HepG2 (cell line): ENCODE data around the gene DAPK1. TPM values are rescaled to one million over a fixed set of nuclear protein-coding genes. Genes with fewer than 3 reads are reported as not detected.

Source experiments
- CEBPG ChIP-seq: IDR thresholded peaks from 2 replicates; pipeline ENCODE4 v1.6.1; 2016
- EP300 ChIP-seq, 3 experiments: sonication (generic) in 1 of 3; formaldehyde crosslinking in 1 of 3; IDR thresholded peaks; 2 replicates each; pipeline versions ENCODE4 v1.5.1 to v1.6.1; 2011 to 2020; ENCODE audit warnings: low read depth in 2 of 3, low read length in 2 of 3, borderline replicate concordance in 1 of 3, improper control_type of control experiment in 1 of 3, mild to moderate bottlenecking in 1 of 3, missing genetic modification reagents in 1 of 3, moderate library complexity in 1 of 3
- FOXA1 ChIP-seq, 2 experiments: fragments of 450-650 bp in 1 of 2; sonication (generic) in 1 of 2; formaldehyde crosslinking in 1 of 2; IDR thresholded peaks; 2 replicates each; pipeline versions ENCODE4 v1.4.0 to v1.6.1; 2016 to 2020; ENCODE audit warnings: missing genetic modification reagents in 1 of 2
- GABPA ChIP-seq, 2 experiments: IDR thresholded peaks; 2 replicates each; pipeline ENCODE4 v1.6.1; 2011 to 2016; ENCODE audit warnings: low read depth in 2 of 2, low read length in 1 of 2, missing biosample characterization in 1 of 2, missing genetic modification characterization in 1 of 2
- HOXA3 ChIP-seq: sonication (generic); formaldehyde crosslinking; IDR thresholded peaks from 2 replicates; pipeline ENCODE4 v1.5.0; 2020; ENCODE audit warnings: missing genetic modification reagents
- IRF2 ChIP-seq: IDR thresholded peaks from 2 replicates; pipeline ENCODE4 v1.6.1; 2018; ENCODE audit warnings: missing genetic modification reagents, missing compliant biosample characterization
- KAT7 ChIP-seq: IDR thresholded peaks from 2 replicates; pipeline ENCODE4 v1.6.1; 2018; ENCODE audit warnings: borderline replicate concordance, missing compliant biosample characterization
- LCORL ChIP-seq, 2 experiments: fragments of 450-650 bp in 1 of 2; sonication (generic) in 1 of 2; formaldehyde crosslinking in 1 of 2; IDR thresholded peaks; 2 replicates each; pipeline versions ENCODE4 v1.5.0 to v1.6.1; 2017 to 2020; ENCODE audit warnings: antibody characterized with exemption in 1 of 2, missing genetic modification reagents in 1 of 2
- MIER3 ChIP-seq: IDR thresholded peaks from 2 replicates; pipeline ENCODE4 v1.6.1; 2016; ENCODE audit warnings: missing compliant biosample characterization, borderline replicate concordance
- NCOR1 ChIP-seq: fragments of 200-600 bp; sonication (generic); IDR thresholded peaks from 2 replicates; pipeline ENCODE4 v1.7.0; 2017; ENCODE audit warnings: antibody characterized with exemption, low read length, borderline replicate concordance
- NFYC ChIP-seq: IDR thresholded peaks from 2 replicates; pipeline ENCODE4 v1.6.1; 2016; ENCODE audit warnings: missing genetic modification reagents, missing compliant biosample characterization
- NR3C1 ChIP-seq: sonication (generic); formaldehyde crosslinking; IDR thresholded peaks from 2 replicates; pipeline ENCODE4 v1.4.0; 2020; ENCODE audit warnings: missing genetic modification reagents
- PHF5A ChIP-seq: IDR thresholded peaks from one replicate; pipeline ENCODE4 v1.6.1; 2018; ENCODE audit warnings: low read depth, missing genetic modification reagents; ENCODE audit not compliant: unreplicated experiment
- SMC3 ChIP-seq: IDR thresholded peaks from 2 replicates; pipeline ENCODE4 v1.6.1; 2011; ENCODE audit warnings: low read length, improper control_type of control experiment
- SP5 ChIP-seq: IDR thresholded peaks from 2 replicates; pipeline ENCODE4 v1.6.1; 2016; ENCODE audit warnings: low read depth, borderline replicate concordance
- SSRP1 ChIP-seq: IDR thresholded peaks from 2 replicates; pipeline ENCODE4 v1.6.1; 2016; ENCODE audit warnings: control low read depth
- TBX2 ChIP-seq: sonication (generic); formaldehyde crosslinking; IDR thresholded peaks from 2 replicates; pipeline ENCODE4 v1.5.0; 2020; ENCODE audit warnings: missing genetic modification reagents, mild to moderate bottlenecking, borderline replicate concordance
- TEAD3 ChIP-seq: optimal IDR thresholded peaks from 2 replicates; pipeline ENCODE3; 2016; ENCODE audit warnings: borderline replicate concordance
- ZNF570 ChIP-seq: sonication (generic); formaldehyde crosslinking; IDR thresholded peaks from 2 replicates; pipeline ENCODE4 v1.4.0; 2020; ENCODE audit warnings: mild to moderate bottlenecking, missing genetic modification reagents, borderline replicate concordance
- polyA plus RNA-seq, 8 experiments: library from polyadenylated mRNA; depleted of rRNA in 3 of 8; stranded (reverse) in 7 of 8; unstranded in 1 of 8; fragments of >200 nt; fragmentation: Illumina TruSeq in 4 of 8; extraction: Trizol in 4 of 8; gene quantifications; 2 replicates each; pipeline versions ENCODE4 v1.2.1 to v1.2.3, GENCODE V29; 2011 to 2016; ENCODE audit warnings: low read depth in 4 of 8, missing spikeins in 1 of 8, mixed read lengths in 1 of 8; ENCODE audit not compliant: insufficient read depth in 1 of 8
- total RNA-seq, 5 experiments: library from RNA; depleted of rRNA; stranded (reverse); fragments of >200 nt; fragmentation: Illumina TruSeq; extraction: Trizol; gene quantifications; 2 replicates each; pipeline ENCODE4 v1.2.3, GENCODE V29; 2016; ENCODE audit warnings: low read depth in 1 of 5
- TF ChIP-seq, protein P1 (sequence below): IDR thresholded peaks from 2 replicates; pipeline ENCODE4 v1.6.1; 2016
- TF ChIP-seq, protein P2 (sequence below): sonication (generic); formaldehyde crosslinking; IDR thresholded peaks from 2 replicates; pipeline ENCODE4 v1.4.0; 2020; ENCODE audit warnings: missing genetic modification reagents
- TF ChIP-seq, protein P3 (sequence below): sonication (generic); formaldehyde crosslinking; IDR thresholded peaks from 2 replicates; pipeline ENCODE4 v1.5.1; 2020; ENCODE audit warnings: mild to moderate bottlenecking, missing genetic modification reagents

The DAPK1 gene
- total and polyA plus RNA-seq, 2 of the 13 experiments (the other 11 are each of a cell fraction or from before 2014, with no cell fraction given): 35.7 to 35.9 TPM

DNA sequence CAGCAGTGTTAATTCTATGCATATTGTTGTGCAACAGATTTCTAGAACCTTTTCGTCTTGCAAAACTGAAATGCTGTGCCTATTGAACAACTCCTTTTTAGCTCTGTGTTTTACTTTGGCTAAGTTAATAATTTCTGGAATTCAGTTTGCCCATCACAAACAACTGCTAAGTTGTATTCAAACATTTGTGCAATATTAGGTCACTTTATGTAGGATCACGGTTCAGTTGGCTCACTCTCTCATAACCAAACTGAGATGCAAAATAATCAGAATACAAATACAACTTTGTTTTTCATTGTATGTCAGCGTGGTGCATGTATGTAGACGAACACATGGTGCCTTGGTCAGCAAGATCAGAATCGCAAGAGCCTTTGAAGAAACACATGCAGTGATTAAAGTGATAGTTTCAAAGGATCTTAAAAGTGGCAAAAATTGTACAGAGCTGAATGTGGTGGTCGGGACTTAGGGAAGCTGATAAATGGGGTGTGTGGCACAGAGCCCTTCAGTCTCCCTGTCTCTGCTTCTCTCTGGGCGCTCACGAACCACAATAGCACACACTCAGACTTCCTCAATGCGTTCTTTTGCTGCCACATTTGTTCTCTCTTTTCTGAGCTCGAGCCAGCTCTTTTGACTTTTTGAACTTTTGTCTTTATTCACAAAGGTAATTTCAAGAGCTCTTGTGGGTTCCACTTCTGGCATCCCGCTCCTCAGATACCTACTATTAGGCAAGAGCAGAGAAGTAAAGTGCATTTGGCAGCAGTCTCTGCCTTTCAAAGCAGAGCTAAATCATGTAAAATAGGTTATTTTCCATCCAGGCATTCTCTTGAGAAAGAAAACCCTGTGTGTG lies 115.8 kb downstream of the DAPK1 start (continued):
- TF ChIP-seq MIER3 (CRISPR knock-in tag) (peak; percentile 59; the same call in 1 of the 2 replicates), TEAD3 (CRISPR knock-in tag) (peak; percentile 59), GABPA (IDR thresholded peaks at IDR 0.05; ENCODE audit: low read depth, low read length) (no peak), GABPA (CRISPR knock-in tag; IDR thresholded peaks at IDR 0.05; ENCODE audit: low read depth) (0 out of 2 replicates have a peak, but pooled peaks have one; percentile 16), NR3C1 (no peak), ZNF570 (CRISPR knock-in tag) (no peak), SMC3 (peak; percentile 17; the same call in 1 of the 2 replicates), FOXA1 (IDR thresholded peaks at IDR 0.05) (no peak), FOXA1 (CRISPR knock-in tag; IDR thresholded peaks at IDR 0.05) (peak; percentile 54; the same call in 1 of the 2 replicates), CEBPG (CRISPR knock-in tag) (peak; percentile 96), TBX2 (CRISPR knock-in tag) (peak; percentile 39; the same call in 1 of the 2 replicates), SSRP1 (CRISPR knock-in tag) (peak; percentile 36; the same call in 1 of the 2 replicates), LCORL (IDR thresholded peaks at IDR 0.05) (no peak), LCORL (CRISPR knock-in tag; IDR thresholded peaks at IDR 0.05) (peak; percentile 51; the same call in 1 of the 2 replicates), EP300 (IDR thresholded peaks at IDR 0.05; ENCODE audit: low read depth in 2 of 2, low read length in 2 of 2) (peak in 1 of 2 experiments; percentile 93; a peak in 2 of 4 replicates), EP300 (CRISPR knock-in tag; IDR thresholded peaks at IDR 0.05; ENCODE audit: borderline replicate concordance) (peak; percentile 69; the same call in 1 of the 2 replicates), PHF5A (CRISPR knock-in tag) (peak; percentile 23), NCOR1 (peak; percentile 87; the same call in 1 of the 2 replicates), KAT7 (CRISPR knock-in tag) (peak; percentile 33; the same call in 1 of the 2 replicates), SP5 (0 out of 2 replicates have a peak, but pooled peaks have one; percentile 56), NFYC (CRISPR knock-in tag) (peak; percentile 10; the same call in 1 of the 2 replicates), HOXA3 (CRISPR knock-in tag) (no peak), IRF2 (CRISPR knock-in tag) (peak; percentile 69; the same call in 1 of the 2 replicates)
- TF ChIP-seq, protein P1, sequence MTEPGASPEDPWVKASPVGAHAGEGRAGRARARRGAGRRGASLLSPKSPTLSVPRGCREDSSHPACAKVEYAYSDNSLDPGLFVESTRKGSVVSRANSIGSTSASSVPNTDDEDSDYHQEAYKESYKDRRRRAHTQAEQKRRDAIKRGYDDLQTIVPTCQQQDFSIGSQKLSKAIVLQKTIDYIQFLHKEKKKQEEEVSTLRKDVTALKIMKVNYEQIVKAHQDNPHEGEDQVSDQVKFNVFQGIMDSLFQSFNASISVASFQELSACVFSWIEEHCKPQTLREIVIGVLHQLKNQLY: peak; percentile 57; the same call in 1 of the 2 replicates
- TF ChIP-seq, protein P2, sequence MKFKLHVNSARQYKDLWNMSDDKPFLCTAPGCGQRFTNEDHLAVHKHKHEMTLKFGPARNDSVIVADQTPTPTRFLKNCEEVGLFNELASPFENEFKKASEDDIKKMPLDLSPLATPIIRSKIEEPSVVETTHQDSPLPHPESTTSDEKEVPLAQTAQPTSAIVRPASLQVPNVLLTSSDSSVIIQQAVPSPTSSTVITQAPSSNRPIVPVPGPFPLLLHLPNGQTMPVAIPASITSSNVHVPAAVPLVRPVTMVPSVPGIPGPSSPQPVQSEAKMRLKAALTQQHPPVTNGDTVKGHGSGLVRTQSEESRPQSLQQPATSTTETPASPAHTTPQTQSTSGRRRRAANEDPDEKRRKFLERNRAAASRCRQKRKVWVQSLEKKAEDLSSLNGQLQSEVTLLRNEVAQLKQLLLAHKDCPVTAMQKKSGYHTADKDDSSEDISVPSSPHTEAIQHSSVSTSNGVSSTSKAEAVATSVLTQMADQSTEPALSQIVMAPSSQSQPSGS (CRISPR knock-in tag): peak; percentile 72; the same call in 1 of the 2 replicates
- TF ChIP-seq, protein P3, sequence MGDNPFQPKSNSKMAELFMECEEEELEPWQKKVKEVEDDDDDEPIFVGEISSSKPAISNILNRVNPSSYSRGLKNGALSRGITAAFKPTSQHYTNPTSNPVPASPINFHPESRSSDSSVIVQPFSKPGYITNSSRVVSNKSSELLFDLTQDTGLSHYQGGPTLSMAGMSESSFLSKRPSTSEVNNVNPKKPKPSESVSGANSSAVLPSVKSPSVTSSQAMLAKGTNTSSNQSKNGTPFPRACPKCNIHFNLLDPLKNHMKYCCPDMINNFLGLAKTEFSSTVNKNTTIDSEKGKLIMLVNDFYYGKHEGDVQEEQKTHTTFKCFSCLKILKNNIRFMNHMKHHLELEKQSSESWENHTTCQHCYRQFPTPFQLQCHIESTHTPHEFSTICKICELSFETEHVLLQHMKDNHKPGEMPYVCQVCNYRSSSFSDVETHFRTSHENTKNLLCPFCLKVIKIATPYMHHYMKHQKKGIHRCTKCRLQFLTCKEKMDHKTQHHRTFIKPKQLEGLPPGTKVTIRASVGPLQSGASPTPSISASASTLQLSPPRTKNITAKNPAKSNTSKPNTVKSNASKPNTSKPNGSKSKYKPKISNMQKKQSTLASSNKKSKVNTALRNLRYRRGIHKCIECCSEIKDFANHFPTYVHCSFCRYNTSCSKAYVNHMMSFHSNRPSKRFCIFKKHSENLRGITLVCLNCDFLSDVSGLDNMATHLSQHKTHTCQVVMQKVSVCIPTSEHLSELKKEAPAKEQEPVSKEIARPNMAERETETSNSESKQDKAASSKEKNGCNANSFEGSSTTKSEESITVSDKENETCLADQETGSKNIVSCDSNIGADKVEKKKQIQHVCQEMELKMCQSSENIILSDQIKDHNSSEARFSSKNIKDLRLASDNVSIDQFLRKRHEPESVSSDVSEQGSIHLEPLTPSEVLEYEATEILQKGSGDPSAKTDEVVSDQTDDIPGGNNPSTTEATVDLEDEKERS (CRISPR knock-in tag): peak; percentile 82; the same call in 1 of the 2 replicates
